A673 (cell line): ENCODE measurements around the gene VPS9D1. TPM values are rescaled to one million over a fixed set of nuclear protein-coding genes. Genes with fewer than 3 reads are reported as not detected.

Experiments
- BruUV-seq: library from RNA; stranded (reverse); fragments of 400-500 nt; replicated peaks from 2 replicates; lab custom pipeline; 2021; lab: Mats Ljungman, UMichigan
- CTCF ChIA-PET: fragments of 300-600 bp; sonication (Branson Sonifier 250); formaldehyde crosslinking; loops from one replicate; lab custom pipeline; 2022; ENCODE audit warnings: antibody characterized with exemption; lab: Charles Lee
- POLR2A ChIA-PET: fragments of 300-600 bp; sonication (Branson Sonifier 250); formaldehyde crosslinking; loops from one replicate; lab custom pipeline; 2022; ENCODE audit warnings: antibody characterized with exemption; ENCODE audit not compliant: low non-redundant PET; lab: Charles Lee
- DNase-seq: peaks from one replicate; pipeline ENCODE4 v3.0.0-alpha.2; 2015; ENCODE audit warnings: low spot score
- H3K27ac ChIP-seq: fragments of 200-600 bp; sonication (generic); 2 replicates; pipeline ENCODE4 v1.5.1; 2016; ENCODE audit warnings: mixed run types, low read depth, mild to moderate bottlenecking, mixed read lengths, antibody characterized with exemption, low read length; ENCODE audit not compliant: poor library complexity, severe bottlenecking
- H3K27me3 ChIP-seq: fragments of 200-600 bp; sonication (generic); replicated peaks from 2 replicates; pipeline ENCODE4 v1.6.1; 2017; ENCODE audit warnings: mixed run types, low read depth, mild to moderate bottlenecking, mixed read lengths, antibody characterized with exemption, low read length; ENCODE audit not compliant: insufficient read depth, poor library complexity
- H3K36me3 ChIP-seq: fragments of 200-600 bp; sonication (generic); 2 replicates; pipeline ENCODE4 v1.6.1; 2016; ENCODE audit warnings: mixed run types, mild to moderate bottlenecking, mixed read lengths, antibody characterized with exemption, low read length; ENCODE audit not compliant: insufficient read depth, poor library complexity, severe bottlenecking
- H3K4me1 ChIP-seq: fragments of 200-600 bp; sonication (generic); 2 replicates; pipeline ENCODE4 v1.6.1; 2017; ENCODE audit warnings: mixed run types, mild to moderate bottlenecking, mixed read lengths, antibody characterized with exemption, low read length; ENCODE audit not compliant: insufficient read depth, poor library complexity, severe bottlenecking
- H3K4me3 ChIP-seq: fragments of 200-600 bp; sonication (generic); 2 replicates; pipeline ENCODE4 v1.5.1; 2016; ENCODE audit warnings: low read depth, mixed run types, mild to moderate bottlenecking, mixed read lengths, low read length; ENCODE audit not compliant: poor library complexity, severe bottlenecking
- H3K9me3 ChIP-seq: fragments of 200-600 bp; sonication (generic); 2 replicates; pipeline ENCODE4 v1.6.1; 2016; ENCODE audit warnings: mixed run types, low read depth, mild to moderate bottlenecking, mixed read lengths, antibody characterized with exemption, low read length; ENCODE audit not compliant: poor library complexity, severe bottlenecking
- EZH2 ChIP-seq: fragments of 200-600 bp; sonication (generic); IDR thresholded peaks from 2 replicates; pipeline ENCODE4 v1.6.1; 2017; ENCODE audit warnings: borderline replicate concordance, low read depth, mild to moderate bottlenecking, mixed read lengths, antibody characterized with exemption, low read length; ENCODE audit not compliant: poor library complexity, severe bottlenecking
- intact Hi-C: fragments of 100-400 bp; cut with micrococcal nuclease; formaldehyde crosslinking; loops from one replicate; pipeline ENCODE4 v1.10.0; 2022; ENCODE audit not compliant: unreplicated experiment
- total RNA-seq: library from RNA; stranded (reverse); gene quantifications from 2 replicates; pipeline ENCODE4 v1.2.3, GENCODE V29; 2021
- TF ChIP-seq, protein P1 (sequence below): fragments of 300-800, 200-600 bp; sonication (generic); conservative IDR thresholded peaks from 2 replicates; pipeline ENCODE4 v1.5.1; 2017; ENCODE audit warnings: low read depth, mild to moderate bottlenecking, antibody characterized with exemption, low read length, moderate library complexity, mixed read lengths

Gene VPS9D1
- total RNA-seq, 1 experiment from 2014 or later: 3.4 TPM

DNA sequence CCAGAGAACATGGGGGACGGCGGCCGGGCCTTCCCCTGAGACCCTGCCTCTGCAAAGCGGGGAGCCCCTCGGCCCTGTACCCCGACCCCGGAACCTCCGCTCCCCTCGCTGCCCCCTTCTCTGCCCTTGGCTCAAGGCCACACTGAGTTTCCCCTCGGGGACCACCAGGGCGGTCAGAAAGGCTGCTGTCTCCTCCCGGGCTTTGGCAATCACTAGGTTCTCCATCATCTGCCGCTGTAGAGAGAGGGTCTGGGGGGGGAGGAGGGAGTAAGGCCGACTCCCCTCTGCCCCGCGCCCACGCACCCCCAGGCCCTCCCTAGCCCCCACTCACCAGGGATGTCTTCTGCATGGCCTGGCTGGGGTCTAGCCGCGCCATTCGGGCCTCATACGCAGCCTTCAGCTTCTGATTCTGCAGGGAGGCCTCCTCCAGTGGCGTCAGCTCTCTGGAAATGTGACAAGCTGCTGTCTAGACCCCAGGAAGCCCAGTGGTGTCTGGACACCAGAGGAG, 8.4 kb downstream of the VPS9D1 start:
- Histone ChIP-seq H3K27ac (peak overlapping the region; percentile 80), H3K9me3 (no peaks in the 10 kb centered on the region), H3K36me3 (peaks cover 19% of the 10 kb centered on the region), H3K4me3 (peak overlapping the region; percentile 98), H3K27me3 (no peaks in the 10 kb centered on the region), H3K4me1 (peaks cover 5% of the 10 kb centered on the region)
- TF ChIP-seq, protein P1, sequence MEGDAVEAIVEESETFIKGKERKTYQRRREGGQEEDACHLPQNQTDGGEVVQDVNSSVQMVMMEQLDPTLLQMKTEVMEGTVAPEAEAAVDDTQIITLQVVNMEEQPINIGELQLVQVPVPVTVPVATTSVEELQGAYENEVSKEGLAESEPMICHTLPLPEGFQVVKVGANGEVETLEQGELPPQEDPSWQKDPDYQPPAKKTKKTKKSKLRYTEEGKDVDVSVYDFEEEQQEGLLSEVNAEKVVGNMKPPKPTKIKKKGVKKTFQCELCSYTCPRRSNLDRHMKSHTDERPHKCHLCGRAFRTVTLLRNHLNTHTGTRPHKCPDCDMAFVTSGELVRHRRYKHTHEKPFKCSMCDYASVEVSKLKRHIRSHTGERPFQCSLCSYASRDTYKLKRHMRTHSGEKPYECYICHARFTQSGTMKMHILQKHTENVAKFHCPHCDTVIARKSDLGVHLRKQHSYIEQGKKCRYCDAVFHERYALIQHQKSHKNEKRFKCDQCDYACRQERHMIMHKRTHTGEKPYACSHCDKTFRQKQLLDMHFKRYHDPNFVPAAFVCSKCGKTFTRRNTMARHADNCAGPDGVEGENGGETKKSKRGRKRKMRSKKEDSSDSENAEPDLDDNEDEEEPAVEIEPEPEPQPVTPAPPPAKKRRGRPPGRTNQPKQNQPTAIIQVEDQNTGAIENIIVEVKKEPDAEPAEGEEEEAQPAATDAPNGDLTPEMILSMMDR: no peak
- no peak for TF ChIP-seq EZH2
- CTCF ChIA-PET: no interaction called here
- POLR2A ChIA-PET: interaction anchor here (0.5 to 0.7 kb wide), 2 partner anchors 14 to 22 kb away, joined by 9 to 20 read pairs; no protein-coding TSS in a partner anchor
- intact Hi-C loops: no loop called here
- no TSS peak for BruUV-seq
- DNase-seq: no peak

GRCh38 chr16:89711601-89712273, 9.0 kb downstream of the VPS9D1 start:
- POLR2A ChIA-PET: no interaction called here
- intact Hi-C loops: no loop called here

DNA sequence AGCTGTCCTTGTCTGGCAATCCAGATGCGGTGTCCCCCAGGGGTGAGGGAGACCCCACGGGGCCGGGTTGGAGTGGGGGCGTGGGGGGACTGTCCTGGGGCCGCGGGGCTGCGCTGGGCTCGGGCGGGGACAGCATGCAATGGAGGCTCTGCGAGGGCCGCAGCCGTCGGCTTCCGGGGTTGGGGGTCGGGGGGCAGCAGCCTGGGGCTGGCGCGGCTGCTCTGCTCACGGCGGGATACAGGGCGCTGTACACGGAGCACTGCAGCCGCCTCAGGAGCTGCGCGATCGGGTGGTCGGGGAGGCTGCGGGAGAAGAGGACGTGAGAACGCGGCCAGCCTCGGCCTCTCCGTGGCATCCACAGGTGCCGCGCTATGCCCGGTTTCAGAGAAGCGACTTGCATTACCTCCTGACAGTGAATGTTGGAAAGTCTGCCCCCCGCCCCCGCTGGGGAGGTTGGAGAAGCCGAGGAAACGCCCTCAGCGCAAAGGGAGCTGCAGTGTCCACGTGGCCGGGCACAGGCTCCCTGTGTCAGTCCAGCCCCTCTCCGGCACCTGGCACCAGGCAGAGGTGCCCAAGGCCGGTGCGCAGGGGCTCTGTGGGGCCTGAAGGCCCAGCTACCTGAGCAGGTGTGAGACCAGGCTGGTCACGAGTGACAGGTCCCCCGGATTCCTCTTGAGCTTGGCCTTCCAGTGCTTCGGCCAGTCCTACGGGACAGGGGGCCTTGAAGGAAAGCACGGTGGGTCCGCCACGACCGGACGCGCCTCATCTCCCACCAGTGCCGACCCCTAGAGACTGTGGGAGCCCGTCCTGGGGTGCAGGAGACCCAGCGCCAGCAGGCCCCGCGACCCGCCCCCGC, 9.8 kb downstream of the VPS9D1 start:
- peaks cover 5% of the 10 kb centered on the region for H3K4me1 ChIP-seq
- H3K9me3 ChIP-seq: no peaks in the 10 kb centered on the region
- H3K4me3 ChIP-seq: no peak overlapping the region
- H3K36me3 ChIP-seq: peaks cover 15% of the 10 kb centered on the region
- H3K27ac ChIP-seq: no peak overlapping the region
- POLR2A ChIA-PET: no interaction called here
- intact Hi-C loops: no loop called here
- CTCF ChIA-PET: no interaction called here
- no TSS peak for BruUV-seq
- TF ChIP-seq, protein P1: no peak
- no peak for TF ChIP-seq EZH2
- no peak for DNase-seq
- no peaks in the 10 kb centered on the region for H3K27me3 ChIP-seq

More at GRCh38 chr16:89711601-89712273, 9.0 kb downstream of the VPS9D1 start:
- TF ChIP-seq, protein P1: no peak
- TF ChIP-seq EZH2: no peak
- Histone ChIP-seq H3K4me3 (peak overlapping the region; percentile 98), H3K27ac (peak overlapping the region; percentile 80), H3K9me3 (no peaks in the 10 kb centered on the region), H3K4me1 (peaks cover 5% of the 10 kb centered on the region), H3K36me3 (peaks cover 15% of the 10 kb centered on the region), H3K27me3 (no peaks in the 10 kb centered on the region)
- DNase-seq: peak; percentile 86
- CTCF ChIA-PET: no interaction called here
- BruUV-seq: TSS peak; percentile 62
